ENCODE results near the gene IL1RN. TPM values are rescaled to one million over a fixed set of nuclear protein-coding genes. Genes with fewer than 3 reads are reported as not detected.

The IL1RN gene
- polyA plus RNA-seq, 1 donor from 2014 or later = not detected

DNA sequence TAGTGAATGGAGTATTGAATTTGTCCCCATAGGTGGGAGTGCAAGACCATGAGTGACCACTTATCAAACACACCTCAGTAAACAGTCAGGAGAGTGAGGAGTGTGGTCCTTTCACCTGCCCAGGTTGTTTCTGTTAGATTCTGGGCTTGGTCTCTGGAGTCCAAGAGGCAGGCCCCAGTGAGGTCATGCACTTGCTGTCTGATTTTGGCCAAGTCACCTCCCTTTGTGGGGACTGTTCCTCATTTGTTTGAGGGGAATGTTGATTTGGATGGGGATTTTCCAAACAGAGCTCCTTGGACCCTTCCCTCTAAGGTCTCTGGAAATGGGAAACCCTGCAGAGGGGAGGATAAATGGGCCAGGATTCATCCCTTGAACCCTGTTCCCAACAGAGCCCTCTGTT lies 7.3 kb downstream of the IL1RN start:
- TF ChIP-seq, protein P1, sequence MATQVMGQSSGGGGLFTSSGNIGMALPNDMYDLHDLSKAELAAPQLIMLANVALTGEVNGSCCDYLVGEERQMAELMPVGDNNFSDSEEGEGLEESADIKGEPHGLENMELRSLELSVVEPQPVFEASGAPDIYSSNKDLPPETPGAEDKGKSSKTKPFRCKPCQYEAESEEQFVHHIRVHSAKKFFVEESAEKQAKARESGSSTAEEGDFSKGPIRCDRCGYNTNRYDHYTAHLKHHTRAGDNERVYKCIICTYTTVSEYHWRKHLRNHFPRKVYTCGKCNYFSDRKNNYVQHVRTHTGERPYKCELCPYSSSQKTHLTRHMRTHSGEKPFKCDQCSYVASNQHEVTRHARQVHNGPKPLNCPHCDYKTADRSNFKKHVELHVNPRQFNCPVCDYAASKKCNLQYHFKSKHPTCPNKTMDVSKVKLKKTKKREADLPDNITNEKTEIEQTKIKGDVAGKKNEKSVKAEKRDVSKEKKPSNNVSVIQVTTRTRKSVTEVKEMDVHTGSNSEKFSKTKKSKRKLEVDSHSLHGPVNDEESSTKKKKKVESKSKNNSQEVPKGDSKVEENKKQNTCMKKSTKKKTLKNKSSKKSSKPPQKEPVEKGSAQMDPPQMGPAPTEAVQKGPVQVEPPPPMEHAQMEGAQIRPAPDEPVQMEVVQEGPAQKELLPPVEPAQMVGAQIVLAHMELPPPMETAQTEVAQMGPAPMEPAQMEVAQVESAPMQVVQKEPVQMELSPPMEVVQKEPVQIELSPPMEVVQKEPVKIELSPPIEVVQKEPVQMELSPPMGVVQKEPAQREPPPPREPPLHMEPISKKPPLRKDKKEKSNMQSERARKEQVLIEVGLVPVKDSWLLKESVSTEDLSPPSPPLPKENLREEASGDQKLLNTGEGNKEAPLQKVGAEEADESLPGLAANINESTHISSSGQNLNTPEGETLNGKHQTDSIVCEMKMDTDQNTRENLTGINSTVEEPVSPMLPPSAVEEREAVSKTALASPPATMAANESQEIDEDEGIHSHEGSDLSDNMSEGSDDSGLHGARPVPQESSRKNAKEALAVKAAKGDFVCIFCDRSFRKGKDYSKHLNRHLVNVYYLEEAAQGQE (IDR thresholded peaks at IDR 0.05; ENCODE audit: borderline replicate concordance) = no peak
- TF ChIP-seq POLR2AphosphoS5 (IDR thresholded peaks at IDR 0.05) = no peak
- TF ChIP-seq MXI1 (conservative IDR thresholded peaks at IDR 0.05; ENCODE audit: poor library complexity, severe bottlenecking) = no peak
- TF ChIP-seq EP300 (conservative IDR thresholded peaks at IDR 0.05; ENCODE audit: poor library complexity, severe bottlenecking) = no peak
- TF ChIP-seq EZH2 (IDR thresholded peaks at IDR 0.05; ENCODE audit: borderline replicate concordance, insufficient read depth, low read length, poor library complexity, severe bottlenecking) = no peak
- no peak for TF ChIP-seq RAD21 (conservative IDR thresholded peaks at IDR 0.05)
- TF ChIP-seq, protein P2, sequence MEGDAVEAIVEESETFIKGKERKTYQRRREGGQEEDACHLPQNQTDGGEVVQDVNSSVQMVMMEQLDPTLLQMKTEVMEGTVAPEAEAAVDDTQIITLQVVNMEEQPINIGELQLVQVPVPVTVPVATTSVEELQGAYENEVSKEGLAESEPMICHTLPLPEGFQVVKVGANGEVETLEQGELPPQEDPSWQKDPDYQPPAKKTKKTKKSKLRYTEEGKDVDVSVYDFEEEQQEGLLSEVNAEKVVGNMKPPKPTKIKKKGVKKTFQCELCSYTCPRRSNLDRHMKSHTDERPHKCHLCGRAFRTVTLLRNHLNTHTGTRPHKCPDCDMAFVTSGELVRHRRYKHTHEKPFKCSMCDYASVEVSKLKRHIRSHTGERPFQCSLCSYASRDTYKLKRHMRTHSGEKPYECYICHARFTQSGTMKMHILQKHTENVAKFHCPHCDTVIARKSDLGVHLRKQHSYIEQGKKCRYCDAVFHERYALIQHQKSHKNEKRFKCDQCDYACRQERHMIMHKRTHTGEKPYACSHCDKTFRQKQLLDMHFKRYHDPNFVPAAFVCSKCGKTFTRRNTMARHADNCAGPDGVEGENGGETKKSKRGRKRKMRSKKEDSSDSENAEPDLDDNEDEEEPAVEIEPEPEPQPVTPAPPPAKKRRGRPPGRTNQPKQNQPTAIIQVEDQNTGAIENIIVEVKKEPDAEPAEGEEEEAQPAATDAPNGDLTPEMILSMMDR (IDR thresholded peaks at IDR 0.05; ENCODE audit: poor library complexity, severe bottlenecking) = no peak
- no peak for TF ChIP-seq SMC3 (conservative IDR thresholded peaks at IDR 0.05; ENCODE audit: poor library complexity)
- TF ChIP-seq TAF1 (IDR thresholded peaks at IDR 0.05; ENCODE audit: low read depth) = no peak
- Histone ChIP-seq H2AFZ (ENCODE audit: low read depth, low read length) (no peak overlapping the region), H3K36me3 (ENCODE audit: insufficient read depth, low read length) (no peaks in the 10 kb centered on the region), H3K27me3 (ENCODE audit: insufficient read depth, low read depth, low read length) (no peaks in the 10 kb centered on the region), H3K79me2 (replicated peaks; ENCODE audit: insufficient read depth, low read length) (no peaks in the 10 kb centered on the region), H4K20me1 (ENCODE audit: insufficient read depth) (no peaks in the 10 kb centered on the region), H3K4me3 (ENCODE audit: low read length) (no peak overlapping the region), H3K9ac (ENCODE audit: low read length) (no peak overlapping the region), H3K4me2 (ENCODE audit: low read length) (no peak overlapping the region), H3K9me3 (ENCODE audit: low read length) (no peaks in the 10 kb centered on the region), H3F3A (ENCODE audit: insufficient read depth, low read length, poor library complexity, severe bottlenecking) (no peaks in the 10 kb centered on the region), H3K9me2 (ENCODE audit: insufficient read depth, low read length) (no peaks in the 10 kb centered on the region), H3K27ac (ENCODE audit: low read length) (no peak overlapping the region)

DNA sequence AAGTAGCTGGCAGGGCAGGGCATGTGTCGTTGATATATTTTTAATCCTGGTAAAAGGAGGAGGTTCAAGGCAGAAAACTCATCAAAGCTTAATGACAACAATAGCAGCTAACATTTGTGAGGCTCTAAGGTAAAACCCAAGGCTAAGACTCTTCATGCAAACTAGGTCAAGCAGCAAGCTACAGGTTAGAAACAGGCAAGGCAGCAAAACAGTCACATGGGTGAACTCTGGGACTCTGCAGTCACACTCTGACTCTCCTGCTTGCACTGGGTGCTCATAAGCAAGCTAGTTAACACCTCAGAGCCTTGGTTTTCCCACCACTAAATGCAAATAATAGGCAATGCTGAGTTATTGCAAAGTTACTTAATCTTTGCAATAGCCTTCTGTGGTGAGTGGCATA lies 7.9 kb downstream of the IL1RN start:
- no peaks in the 10 kb centered on the region for H3F3A ChIP-seq (ENCODE audit: insufficient read depth, low read length, poor library complexity, severe bottlenecking)
- H3K27ac ChIP-seq (ENCODE audit: low read length) = no peak overlapping the region
- no peaks in the 10 kb centered on the region for H3K27me3 ChIP-seq (ENCODE audit: insufficient read depth, low read depth, low read length)
- no peaks in the 10 kb centered on the region for H4K20me1 ChIP-seq (ENCODE audit: insufficient read depth)
- no peak overlapping the region for H2AFZ ChIP-seq (ENCODE audit: low read depth, low read length)
- no peaks in the 10 kb centered on the region for H3K79me2 ChIP-seq (replicated peaks; ENCODE audit: insufficient read depth, low read length)
- no peak overlapping the region for H3K4me2 ChIP-seq (ENCODE audit: low read length)
- no peaks in the 10 kb centered on the region for H3K36me3 ChIP-seq (ENCODE audit: insufficient read depth, low read length)
- H3K9me2 ChIP-seq (ENCODE audit: insufficient read depth, low read length) = no peaks in the 10 kb centered on the region
- TF ChIP-seq RAD21 (conservative IDR thresholded peaks at IDR 0.05) (no peak), EP300 (conservative IDR thresholded peaks at IDR 0.05; ENCODE audit: poor library complexity, severe bottlenecking) (no peak), POLR2AphosphoS5 (IDR thresholded peaks at IDR 0.05) (no peak), SMC3 (conservative IDR thresholded peaks at IDR 0.05; ENCODE audit: poor library complexity) (no peak), EZH2 (IDR thresholded peaks at IDR 0.05; ENCODE audit: borderline replicate concordance, insufficient read depth, low read length, poor library complexity, severe bottlenecking) (no peak), MXI1 (conservative IDR thresholded peaks at IDR 0.05; ENCODE audit: poor library complexity, severe bottlenecking) (no peak), TAF1 (IDR thresholded peaks at IDR 0.05; ENCODE audit: low read depth) (no peak)
- TF ChIP-seq, protein P2 (IDR thresholded peaks at IDR 0.05; ENCODE audit: poor library complexity, severe bottlenecking) = no peak
- TF ChIP-seq, protein P1 (IDR thresholded peaks at IDR 0.05; ENCODE audit: borderline replicate concordance) = no peak
- no peaks in the 10 kb centered on the region for H3K9me3 ChIP-seq (ENCODE audit: low read length)
- H3K9ac ChIP-seq (ENCODE audit: low read length) = no peak overlapping the region
- H3K4me3 ChIP-seq (ENCODE audit: low read length) = no peak overlapping the region

Data from neural cell (in vitro differentiated cells).